ENCODE results near the gene PAK4. TPM values are rescaled to one million over a fixed set of nuclear protein-coding genes. Genes with fewer than 3 reads are reported as not detected.

The PAK4 gene
- total RNA-seq, 4 donors from 2014 or later = 6.1 to 16.3 (median 7.5) TPM

- Histone ChIP-seq H3K27me3 (peaks cover 61% of the 10 kb centered on the region), H3K4me1 (no peaks in the 10 kb centered on the region), H3K9me3 (no peaks in the 10 kb centered on the region), H3K4me3 (no peak overlapping the region), H3K36me3 (no peaks in the 10 kb centered on the region), H3K27ac (no peak overlapping the region)
- no peak for TF ChIP-seq POLR2A (IDR thresholded peaks at IDR 0.05)
- TF ChIP-seq POLR2AphosphoS5 (IDR thresholded peaks at IDR 0.05) = no peak
- no peak for TF ChIP-seq EP300 (IDR thresholded peaks at IDR 0.05)
- TF ChIP-seq CTCF (IDR thresholded peaks at IDR 0.05) = no peak
- ATAC-seq = no peak
- 45 to 48% methylated on average over 5 of the region's 5 CpGs for WGBS, 2 donors (ENCODE audit: low coverage in 1 of 2)
Measured at GRCh38 chr19:39103151-39103550, 22.4 kb upstream of the PAK4 start.

GRCh38 chr19:39104186-39104596 lies 21.4 kb upstream of the PAK4 start:
- Histone ChIP-seq H3K27ac (no peak overlapping the region), H3K4me3 (no peak overlapping the region), H3K4me1 (no peaks in the 10 kb centered on the region), H3K27me3 (peaks cover 61% of the 10 kb centered on the region), H3K9me3 (no peaks in the 10 kb centered on the region), H3K36me3 (no peaks in the 10 kb centered on the region)
- WGBS, 2 donors (ENCODE audit: low coverage in 1 of 2) = 51 to 62% methylated on average over 3 to 4 of the region's 5 CpGs
- TF ChIP-seq POLR2AphosphoS5 (IDR thresholded peaks at IDR 0.05) = no peak
- no peak for TF ChIP-seq POLR2A (IDR thresholded peaks at IDR 0.05)
- no peak for TF ChIP-seq CTCF (IDR thresholded peaks at IDR 0.05)
- no peak for TF ChIP-seq EP300 (IDR thresholded peaks at IDR 0.05)
- ATAC-seq = no peak

GRCh38 chr19:39106194-39106593 lies 19.4 kb upstream of the PAK4 start:
- Histone ChIP-seq H3K4me3 (no peak overlapping the region), H3K27me3 (peaks cover 61% of the 10 kb centered on the region), H3K36me3 (no peaks in the 10 kb centered on the region), H3K9me3 (no peaks in the 10 kb centered on the region), H3K27ac (no peak overlapping the region), H3K4me1 (no peaks in the 10 kb centered on the region)
- 57 to 58% methylated on average over 3 to 7 of the region's 7 CpGs for WGBS, 2 donors (ENCODE audit: low coverage in 1 of 2)
- TF ChIP-seq POLR2A (IDR thresholded peaks at IDR 0.05) = no peak
- no peak for TF ChIP-seq CTCF (IDR thresholded peaks at IDR 0.05)
- no peak for TF ChIP-seq POLR2AphosphoS5 (IDR thresholded peaks at IDR 0.05)
- TF ChIP-seq EP300 (IDR thresholded peaks at IDR 0.05) = no peak
- ATAC-seq = no peak

- no peak overlapping the region for H3K27ac ChIP-seq
- peaks cover 81% of the 10 kb centered on the region for H3K27me3 ChIP-seq
Measured at GRCh38 chr19:39109641-39110040, 15.9 kb upstream of the PAK4 start.

More at GRCh38 chr19:39109641-39110040, 15.9 kb upstream of the PAK4 start:
- ATAC-seq = no peak
- Histone ChIP-seq H3K4me3 (no peak overlapping the region), H3K36me3 (no peaks in the 10 kb centered on the region), H3K4me1 (no peaks in the 10 kb centered on the region), H3K9me3 (no peaks in the 10 kb centered on the region)
- no peak for TF ChIP-seq CTCF (IDR thresholded peaks at IDR 0.05)
- no peak for TF ChIP-seq POLR2AphosphoS5 (IDR thresholded peaks at IDR 0.05)
- TF ChIP-seq POLR2A (IDR thresholded peaks at IDR 0.05) = no peak

Measured in gastroesophageal sphincter (tissue), 4 donors.